Mesendoderm (in vitro differentiated cells): ENCODE results near the gene INTS7.
"Not testable (repeated sequence)": the region's sequence is repeated elsewhere in the genome, so short reads cannot be mapped to it uniquely, and the experiment has no call there.

Experiments used
- DNase-seq: peaks from one replicate; pipeline ENCODE4 v3.0.0; 2013
- H2AK5ac ChIP-seq: 2 replicates; pipeline ENCODE4 v1.6.1; 2013; ENCODE audit warnings: low read length, inconsistent platforms
- H2BK120ac ChIP-seq: 2 replicates; pipeline ENCODE4 v1.6.1; 2013; ENCODE audit warnings: low read depth, mild to moderate bottlenecking, low read length, moderate library complexity, mixed read lengths
- H2BK15ac ChIP-seq: replicated peaks from 2 replicates; pipeline ENCODE4 v1.6.1; 2013; ENCODE audit warnings: low read depth, mild to moderate bottlenecking, moderate library complexity
- H2BK5ac ChIP-seq: 2 replicates; pipeline ENCODE4 v1.6.1; 2013; ENCODE audit warnings: low read length, inconsistent platforms
- H3K18ac ChIP-seq: 2 replicates; pipeline ENCODE4 v1.6.1; 2013; ENCODE audit warnings: mild to moderate bottlenecking, low read length, mixed read lengths
- H3K23ac ChIP-seq: one replicate; pipeline ENCODE4 v1.6.1; 2013; ENCODE audit warnings: low read length
- H3K27ac ChIP-seq: 2 replicates; pipeline ENCODE4 v1.5.1; 2013; ENCODE audit warnings: low read depth, mild to moderate bottlenecking, inconsistent platforms, low read length, moderate library complexity
- H3K27me3 ChIP-seq: 2 replicates; pipeline ENCODE4 v1.6.1; 2013; ENCODE audit warnings: low read length, control low read depth, mild to moderate bottlenecking, inconsistent platforms; ENCODE audit not compliant: insufficient read depth, poor library complexity
- H3K36me3 ChIP-seq: 2 replicates; pipeline ENCODE4 v1.6.1; 2013; ENCODE audit warnings: low read length, inconsistent platforms; ENCODE audit not compliant: control insufficient read depth, insufficient read depth
- H3K4ac ChIP-seq: one replicate; pipeline ENCODE4 v1.6.1; 2013; ENCODE audit warnings: low read depth, mild to moderate bottlenecking, low read length, moderate library complexity
- H3K4me1 ChIP-seq: 2 replicates; pipeline ENCODE4 v1.6.1; 2013; ENCODE audit warnings: low read depth, low read length, inconsistent platforms; ENCODE audit not compliant: control insufficient read depth
- H3K4me2 ChIP-seq: 2 replicates; pipeline ENCODE4 v1.6.1; 2013; ENCODE audit warnings: low read length
- H3K4me3 ChIP-seq: 2 replicates; pipeline ENCODE4 v1.5.1; 2013; ENCODE audit warnings: mild to moderate bottlenecking, low read length
- H3K56ac ChIP-seq: one replicate; pipeline ENCODE4 v1.6.1; 2013; ENCODE audit warnings: low read length
- H3K79me1 ChIP-seq: 2 replicates; pipeline ENCODE4 v1.6.1; 2013; ENCODE audit warnings: low read length, inconsistent platforms
- H3K79me2 ChIP-seq: 2 replicates; pipeline ENCODE4 v1.6.1; 2013; ENCODE audit warnings: mild to moderate bottlenecking, low read length; ENCODE audit not compliant: control insufficient read depth, insufficient read depth
- H3K9ac ChIP-seq: 2 replicates; pipeline ENCODE4 v1.6.1; 2013; ENCODE audit warnings: low read length, inconsistent platforms
- H4K5ac ChIP-seq: one replicate; pipeline ENCODE4 v1.6.1; 2013; ENCODE audit warnings: low read length
- H4K8ac ChIP-seq: one replicate; pipeline ENCODE4 v1.6.1; 2013; ENCODE audit warnings: low read depth, mild to moderate bottlenecking, control low read depth, low read length, moderate library complexity
- WGBS: extraction: QIAGEN DNeasy Blood & Tissue Kit; methylation state at CpG from one replicate; pipeline ENCODE4 v1.1.7; 2013; ENCODE audit warnings: low lambda C conversion rate, missing lambda C conversion rate; ENCODE audit not compliant: insufficient coverage; ENCODE audit errors: extremely low coverage; 5-methylcytosine and 5-hydroxymethylcytosine counted together

The INTS7 gene

GRCh38 chr1:212004895-212005608 lies 30.3 kb downstream of the INTS7 start:
- Histone ChIP-seq H3K79me2 (no peaks in the 10 kb centered on the region), H3K18ac (no peak overlapping the region), H3K27ac (no peak overlapping the region), H3K79me1 (no peaks in the 10 kb centered on the region), H2AK5ac (no peak overlapping the region), H2BK120ac (no peak overlapping the region), H3K4me1 (peaks cover 8% of the 10 kb centered on the region), H3K36me3 (peaks cover 2% of the 10 kb centered on the region), H3K56ac (no peak overlapping the region), H3K9ac (no peak overlapping the region), H3K4me2 (no peak overlapping the region), H4K5ac (no peak overlapping the region), H2BK5ac (no peak overlapping the region), H3K4me3 (no peak overlapping the region), H3K4ac (no peak overlapping the region), H2BK15ac (no peak overlapping the region), H4K8ac (no peak overlapping the region), H3K23ac (no peak overlapping the region), H3K27me3 (no peaks in the 10 kb centered on the region)
- whole genome bisulfite sequencing = no CpG with 5 or more reads among the region's 7 CpGs
- DNase-seq = no peak

GRCh38 chr1:212002536-212002935 lies 32.8 kb downstream of the INTS7 start:
- no CpG with 5 or more reads among the region's 3 CpGs for WGBS

GRCh38 chr1:211997426-211997825 lies 37.9 kb downstream of the INTS7 start:
- H3K9ac ChIP-seq, H3K79me2 ChIP-seq, H3K4ac ChIP-seq, H3K27ac ChIP-seq, H2BK5ac ChIP-seq, H4K8ac ChIP-seq, H2BK120ac ChIP-seq, H3K36me3 ChIP-seq, H3K23ac ChIP-seq, H4K5ac ChIP-seq, H2AK5ac ChIP-seq, H2BK15ac ChIP-seq, H3K27me3 ChIP-seq, H3K56ac ChIP-seq, H3K4me2 ChIP-seq, H3K4me1 ChIP-seq, H3K4me3 ChIP-seq, H3K79me1 ChIP-seq, DNase-seq, H3K18ac ChIP-seq: not testable (repeated sequence)
- WGBS = no CpG with 5 or more reads among the region's 4 CpGs

More at GRCh38 chr1:212002536-212002935, 32.8 kb downstream of the INTS7 start:
- DNase-seq = peak; percentile 88
- H3K9ac ChIP-seq = no peak overlapping the region
- H3K27me3 ChIP-seq = no peaks in the 10 kb centered on the region
- H3K27ac ChIP-seq = peak overlapping the region; percentile 34
- no peak overlapping the region for H2BK5ac ChIP-seq
- no peak overlapping the region for H3K4me2 ChIP-seq
- H2BK15ac ChIP-seq = no peak overlapping the region
- H3K4me3 ChIP-seq = no peak overlapping the region
- no peak overlapping the region for H3K18ac ChIP-seq
- no peak overlapping the region for H4K5ac ChIP-seq
- no peaks in the 10 kb centered on the region for H3K79me1 ChIP-seq
- no peak overlapping the region for H3K56ac ChIP-seq
- no peak overlapping the region for H3K4ac ChIP-seq
- peaks cover 8% of the 10 kb centered on the region for H3K4me1 ChIP-seq
- no peak overlapping the region for H2BK120ac ChIP-seq
- H3K36me3 ChIP-seq = no peaks in the 10 kb centered on the region
- no peak overlapping the region for H4K8ac ChIP-seq
- no peaks in the 10 kb centered on the region for H3K79me2 ChIP-seq
- H2AK5ac ChIP-seq = no peak overlapping the region
- no peak overlapping the region for H3K23ac ChIP-seq

- no peak overlapping the region for H3K18ac ChIP-seq
- no peaks in the 10 kb centered on the region for H3K79me2 ChIP-seq
- H3K27ac ChIP-seq = no peak overlapping the region
- no peak overlapping the region for H3K4me2 ChIP-seq
- no peak for DNase-seq
- no peak overlapping the region for H4K5ac ChIP-seq
- no peak overlapping the region for H3K23ac ChIP-seq
- H3K4me1 ChIP-seq = no peaks in the 10 kb centered on the region
- H3K4ac ChIP-seq = no peak overlapping the region
- no peak overlapping the region for H3K4me3 ChIP-seq
- H3K9ac ChIP-seq = no peak overlapping the region
- H2BK15ac ChIP-seq = no peak overlapping the region
- no peak overlapping the region for H2BK5ac ChIP-seq
- no peak overlapping the region for H3K56ac ChIP-seq
- no peak overlapping the region for H2BK120ac ChIP-seq
- no peaks in the 10 kb centered on the region for H3K79me1 ChIP-seq
- no peak overlapping the region for H4K8ac ChIP-seq
- H3K27me3 ChIP-seq = no peaks in the 10 kb centered on the region
- no peaks in the 10 kb centered on the region for H3K36me3 ChIP-seq
- H2AK5ac ChIP-seq = no peak overlapping the region
These were observed 43.7 kb downstream of the INTS7 start for GRCh38 chr1:211991695-211992094.

- Histone ChIP-seq H3K79me1 (no peaks in the 10 kb centered on the region), H3K36me3 (no peaks in the 10 kb centered on the region), H2AK5ac (no peak overlapping the region), H3K18ac (no peak overlapping the region), H3K4me2 (no peak overlapping the region), H3K4me3 (no peak overlapping the region), H3K27ac (no peak overlapping the region), H2BK120ac (no peak overlapping the region), H3K79me2 (no peaks in the 10 kb centered on the region), H3K9ac (no peak overlapping the region), H3K56ac (no peak overlapping the region), H2BK5ac (no peak overlapping the region), H4K5ac (no peak overlapping the region), H4K8ac (no peak overlapping the region), H3K27me3 (no peaks in the 10 kb centered on the region), H3K23ac (no peak overlapping the region), H2BK15ac (no peak overlapping the region), H3K4ac (no peak overlapping the region), H3K4me1 (no peaks in the 10 kb centered on the region)
- DNase-seq = no peak
- WGBS = no CpG with 5 or more reads among the region's 7 CpGs
These were observed 48.6 kb downstream of the INTS7 start for GRCh38 chr1:211986628-211987254.
